Cardiac septum (tissue), 1 donor: ENCODE results near the gene TBPL2. TPM values are rescaled to one million over a fixed set of nuclear protein-coding genes. Genes with fewer than 3 reads are reported as not detected.
"Not testable (repeated sequence)": the region's sequence is repeated elsewhere in the genome, so short reads cannot be mapped to it uniquely, and the experiment has no call there.

ENCODE experiments used
- DNase-seq: peaks from one replicate; pipeline ENCODE4 v3.0.0-alpha.2; 2020; ENCODE audit warnings: low spot score
- intact Hi-C: fragments of 100-400 bp; cut with DNase I; formaldehyde crosslinking; loops from one replicate; pipeline ENCODE4 v1.14.0; 2022
- total RNA-seq: library from RNA; stranded (reverse); fragmentation: NEBNext Ultra II Directional; extraction: Animal tissue kit (Norgen Biotek cat#: 25700); gene quantifications from one replicate; pipeline ENCODE4 v1.2.1, GENCODE V29; 2021
- donor health status: DM: no; HTN: no; CAD: no.

Gene TBPL2
- total RNA-seq, 1 donor from 2014 or later: not detected

GRCh38 chr14:55414551-55414950 is 25.9 kb downstream of the TBPL2 start:
- intact Hi-C loops: loop anchor here (5.0 kb wide), 1 partner anchor 137 kb away; no protein-coding TSS in a partner anchor
- DNase-seq: no peak

GRCh38 chr14:55412676-55413075 is 27.7 kb downstream of the TBPL2 start:
- DNase-seq: no peak
- intact Hi-C loops: loop anchor here (5.0 kb wide), 1 partner anchor 135 kb away; no protein-coding TSS in a partner anchor

- intact Hi-C loops: loop anchor here (5.0 kb wide), 1 partner anchor 134 kb away; no protein-coding TSS in a partner anchor
These were observed 28.7 kb downstream of the TBPL2 start, which contains the start of gene ATG14 for GRCh38 chr14:55411426-55412389. TSS of gene ATG14 (minus strand) at chr14:55411830. CDS start at chr14:55411822, 8 bp downstream.

GRCh38 chr14:55410876-55411275 is 29.5 kb downstream of the TBPL2 start:
- no peak for DNase-seq

More at GRCh38 chr14:55411426-55412389, 28.7 kb downstream of the TBPL2 start, which contains the start of gene ATG14:
- peak; percentile 92 for DNase-seq

GRCh38 chr14:55404173-55404854 is 36.1 kb downstream of the TBPL2 start:
- intact Hi-C loops: no loop called here
- DNase-seq: no peak

More at GRCh38 chr14:55410876-55411275, 29.5 kb downstream of the TBPL2 start:
- intact Hi-C loops: loop anchor here (5.0 kb wide), 1 partner anchor 134 kb away; no protein-coding TSS in a partner anchor

GRCh38 chr14:55401751-55402150 is 38.7 kb downstream of the TBPL2 start:
- no peak for DNase-seq
- intact Hi-C loops: no loop called here

GRCh38 chr14:55399852-55400251 is 40.6 kb downstream of the TBPL2 start:
- DNase-seq: no peak
- intact Hi-C loops: no loop called here

- intact Hi-C loops: no loop called here
- DNase-seq: no peak
These were observed 41.2 kb downstream of the TBPL2 start for GRCh38 chr14:55399183-55399582.

GRCh38 chr14:55398679-55399078 is 41.7 kb downstream of the TBPL2 start:
- DNase-seq: no peak
- intact Hi-C loops: no loop called here

GRCh38 chr14:55389330-55389729 is 51.1 kb downstream of the TBPL2 start:
- intact Hi-C loops: no loop called here
- DNase-seq: no peak

GRCh38 chr14:55388160-55388559 is 52.3 kb downstream of the TBPL2 start:
- DNase-seq: no peak
- intact Hi-C loops: no loop called here

GRCh38 chr14:55387121-55387520 is 53.3 kb downstream of the TBPL2 start:
- DNase-seq: no peak
- intact Hi-C loops: no loop called here

- DNase-seq: no peak
- intact Hi-C loops: no loop called here
These were observed 54.2 kb downstream of the TBPL2 start for GRCh38 chr14:55386037-55386808.

GRCh38 chr14:55384536-55384935 is 55.9 kb downstream of the TBPL2 start:
- intact Hi-C loops: no loop called here
- no peak for DNase-seq

GRCh38 chr14:55383541-55384140 is 56.8 kb downstream of the TBPL2 start:
- DNase-seq: no peak
- intact Hi-C loops: no loop called here

GRCh38 chr14:55383056-55383466 is 57.4 kb downstream of the TBPL2 start:
- intact Hi-C loops, DNase-seq: not testable (repeated sequence)

- no peak for DNase-seq
- intact Hi-C loops: no loop called here
These were observed 57.9 kb downstream of the TBPL2 start for GRCh38 chr14:55382483-55382882.

- no peak for DNase-seq
- intact Hi-C loops: no loop called here
These were observed 58.9 kb downstream of the TBPL2 start for GRCh38 chr14:55381561-55381960.

- intact Hi-C loops: no loop called here
- no peak for DNase-seq
These were observed 59.4 kb downstream of the TBPL2 start for GRCh38 chr14:55381040-55381439.
